Measurements from ENCODE around the gene B4GALNT4.
"Not testable (repeated sequence)": the region's sequence is repeated elsewhere in the genome, so short reads cannot be mapped to it uniquely, and the experiment has no call there.

B4GALNT4 gene

DNA sequence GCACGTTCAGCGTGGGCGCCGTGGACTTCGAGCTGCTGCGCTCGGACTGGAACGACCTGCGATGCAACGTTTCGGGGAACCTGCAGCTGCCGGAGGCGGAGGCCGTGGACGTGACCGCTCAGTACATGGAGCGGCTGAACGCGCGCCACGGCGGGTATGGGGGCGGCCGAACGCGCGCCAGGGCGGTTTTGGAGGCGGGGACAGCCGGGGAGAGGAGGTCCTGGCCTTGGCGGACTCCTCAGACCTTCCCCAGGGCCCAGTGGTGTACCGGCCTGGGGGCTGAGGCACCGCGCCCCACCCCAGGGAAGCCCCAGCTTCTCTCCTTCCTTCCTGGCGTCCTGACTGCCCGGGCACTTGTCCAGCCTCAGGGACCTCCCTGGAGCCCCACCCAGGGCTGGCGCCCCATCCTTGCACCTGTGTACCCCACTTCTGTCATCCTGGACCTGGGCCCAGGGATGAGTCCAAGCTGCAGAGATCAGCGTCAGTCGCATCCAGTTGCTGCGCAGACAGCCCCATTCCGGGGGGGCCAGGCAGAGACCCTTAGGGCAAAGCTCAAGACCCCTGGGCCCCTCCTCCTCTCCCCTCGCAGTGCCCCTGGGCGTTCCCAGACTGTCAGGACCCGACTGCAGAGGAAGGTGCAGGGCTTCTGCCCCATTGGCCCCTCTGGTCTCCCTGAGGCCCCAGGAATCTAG lies 8.0 kb downstream of the B4GALNT4 start:
- no peak for DNase-seq

DNA sequence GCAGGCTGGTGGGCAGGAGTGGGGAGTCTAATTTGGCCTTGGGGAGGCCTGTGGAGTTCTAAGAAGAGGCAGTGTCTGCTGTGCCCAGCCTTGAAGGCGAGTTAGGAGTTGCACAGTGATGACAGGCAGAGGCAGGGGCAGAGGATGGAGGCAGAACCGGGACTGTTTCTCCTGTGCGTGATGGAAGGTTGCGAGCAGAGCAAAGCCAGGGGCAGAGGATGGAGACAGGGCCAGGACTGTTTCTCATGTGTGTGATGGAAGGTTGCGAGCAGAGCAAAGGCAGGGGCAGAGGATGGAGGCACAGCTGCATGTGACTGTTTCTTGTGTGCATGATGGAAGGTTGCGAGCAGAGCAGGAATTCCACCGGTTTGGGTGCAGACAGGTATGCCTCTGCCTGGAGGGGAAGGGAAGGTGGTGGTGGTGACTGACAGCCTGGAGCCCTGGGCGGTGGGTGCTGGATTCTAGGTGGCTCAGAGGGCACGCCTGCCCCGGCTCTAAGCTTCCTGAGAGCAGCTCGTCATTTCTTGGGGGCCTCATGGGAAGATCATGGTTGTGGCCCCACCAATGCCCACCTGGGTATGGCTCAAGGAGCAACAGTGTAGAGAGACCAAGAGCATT lies 8.7 kb downstream of the B4GALNT4 start:
- no peak for DNase-seq

- DNase-seq: no peak
Observed at GRCh38 chr11:379205-380094, 10.2 kb downstream of the B4GALNT4 start.

GRCh38 chr11:380095-380480 lies 10.8 kb downstream of the B4GALNT4 start:
- DNase-seq: no peak

- DNase-seq: no peak
Observed at GRCh38 chr11:380491-380890, 11.2 kb downstream of the B4GALNT4 start.

- DNase-seq: no peak
Observed at GRCh38 chr11:380996-381395, 11.7 kb downstream of the B4GALNT4 start.

DNA sequence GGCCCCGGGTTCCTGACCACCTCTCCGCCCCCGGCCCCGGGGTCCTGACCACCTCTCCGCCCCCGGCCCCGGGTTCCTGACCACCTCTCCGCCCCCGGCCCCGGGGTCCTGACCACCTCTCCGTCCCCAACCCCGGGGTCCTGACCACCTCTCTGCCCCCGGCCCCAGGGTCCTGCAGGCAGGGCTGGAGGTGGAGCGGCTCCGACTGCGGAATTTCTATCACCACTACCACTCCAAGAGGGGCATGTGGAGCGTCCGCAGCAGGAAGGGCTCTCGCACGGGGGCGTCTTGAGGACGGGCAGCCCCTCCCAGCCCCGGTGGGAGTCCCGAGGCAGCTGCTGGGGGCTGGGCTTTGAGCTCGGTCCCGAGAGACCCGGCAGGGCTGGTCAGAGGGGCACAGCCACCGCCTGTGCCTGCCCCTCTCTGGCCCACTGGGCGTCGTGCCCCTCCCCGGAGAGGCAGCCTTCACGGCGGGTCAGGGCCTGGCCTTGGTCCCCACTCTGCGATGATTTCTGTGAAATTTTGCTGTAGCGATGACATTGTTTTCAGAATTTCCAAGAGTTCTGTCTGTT lies 12.3 kb downstream of the B4GALNT4 start:
- DNase-seq: no peak

DNA sequence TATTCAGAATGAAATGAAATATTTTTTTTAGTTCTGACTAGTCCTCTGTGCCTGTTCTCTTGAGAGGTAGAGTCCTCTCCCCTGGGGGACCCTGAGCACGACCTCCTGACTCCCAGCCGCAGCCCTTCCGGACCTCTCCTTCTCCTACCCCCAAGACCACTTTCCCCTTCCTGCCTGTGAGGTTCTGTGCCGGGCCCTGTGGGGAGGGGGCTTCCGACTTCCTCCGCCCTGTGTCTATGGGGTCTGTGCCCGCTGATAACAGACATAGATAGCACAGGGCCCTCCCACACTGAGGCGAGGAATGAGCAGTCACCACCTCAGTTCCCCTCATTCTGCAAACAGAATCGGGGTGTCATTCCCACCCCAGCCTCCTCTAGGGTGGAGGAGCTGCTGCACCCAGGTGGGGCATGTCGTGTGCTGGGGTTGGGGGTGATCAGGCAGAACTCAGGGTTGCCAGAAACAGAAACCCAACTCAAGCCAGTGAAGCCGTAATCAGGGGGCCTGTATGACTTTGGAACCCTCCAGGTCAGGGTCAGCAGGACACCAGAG lies 12.9 kb downstream of the B4GALNT4 start:
- DNase-seq: no peak

- no peak for DNase-seq
Observed at GRCh38 chr11:383431-383830, 14.1 kb downstream of the B4GALNT4 start.

DNA sequence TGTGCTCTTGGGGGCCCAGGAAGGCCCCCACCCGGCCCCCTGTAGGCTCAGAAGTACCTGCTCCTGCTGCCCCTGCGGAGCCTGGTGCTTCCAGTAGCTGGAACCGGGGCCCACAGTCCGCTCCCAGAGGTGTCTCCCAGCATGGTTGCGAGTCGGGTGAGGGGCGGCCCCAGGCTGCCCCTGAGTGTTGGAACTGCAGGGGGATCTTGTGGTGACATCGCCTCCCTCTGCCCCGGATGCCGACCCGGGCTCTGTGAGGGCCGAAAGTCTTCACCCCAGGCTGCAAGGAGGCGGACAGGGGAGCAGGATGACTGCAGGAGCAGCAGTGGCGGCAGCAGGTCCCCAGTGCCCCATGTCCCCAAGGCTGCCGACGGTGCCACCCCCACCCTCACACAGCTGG lies 15.2 kb downstream of the B4GALNT4 start:
- no peak for DNase-seq

- DNase-seq: no peak
Observed at GRCh38 chr11:385594-386351, 16.5 kb downstream of the B4GALNT4 start.

- DNase-seq: no peak
Observed at GRCh38 chr11:386483-386882, 17.2 kb downstream of the B4GALNT4 start.

DNA sequence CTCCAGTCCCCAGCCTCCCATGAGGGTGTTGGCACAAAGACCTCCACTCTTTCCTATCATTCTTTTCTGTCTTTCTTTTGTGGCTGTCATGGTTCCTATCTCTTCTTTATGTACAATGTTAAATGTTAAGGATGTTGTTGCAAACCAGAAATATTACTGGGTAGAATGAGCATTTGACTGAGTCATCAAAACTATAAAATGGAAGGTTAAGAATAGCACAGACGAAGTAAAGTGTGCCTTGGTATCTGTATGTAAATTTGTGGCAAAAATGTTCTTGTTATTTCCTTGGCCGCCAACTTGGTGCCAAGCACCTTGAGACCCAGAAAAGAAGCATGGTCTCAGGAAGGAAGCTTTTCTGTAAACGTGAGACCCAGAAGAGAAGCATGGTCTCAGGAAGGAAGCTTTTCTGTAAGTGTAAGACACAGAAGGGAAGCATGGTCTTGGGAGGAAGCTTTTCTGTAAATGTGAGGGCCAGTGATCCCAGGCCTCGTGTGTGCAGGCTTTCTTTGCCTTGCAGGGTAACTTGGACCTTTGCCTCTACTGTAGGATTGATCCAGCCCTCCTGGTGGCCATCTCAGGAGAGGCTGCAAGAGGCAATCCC lies 18.0 kb downstream of the B4GALNT4 start:
- DNase-seq: no peak

DNA sequence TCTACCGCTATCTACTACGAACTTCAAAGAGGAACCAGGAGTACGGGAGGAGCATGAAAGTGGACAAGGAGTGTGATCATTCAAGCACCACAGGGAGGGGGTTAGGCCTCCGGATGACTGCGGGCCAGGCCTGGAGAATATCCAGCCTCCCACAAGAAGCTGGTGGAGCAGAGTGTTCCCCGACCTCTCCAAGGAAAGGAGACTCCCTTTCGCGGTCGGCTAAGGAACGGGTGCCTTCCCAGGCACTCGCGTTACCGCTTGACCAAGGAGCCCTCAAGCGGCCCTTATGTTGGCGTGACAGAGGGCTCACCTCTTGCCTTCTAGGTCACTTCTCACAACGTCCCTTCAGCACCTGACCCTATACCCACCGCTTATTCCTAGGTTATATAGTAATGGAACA lies 20.1 kb downstream of the B4GALNT4 start:
- DNase-seq: not testable (repeated sequence)

DNA sequence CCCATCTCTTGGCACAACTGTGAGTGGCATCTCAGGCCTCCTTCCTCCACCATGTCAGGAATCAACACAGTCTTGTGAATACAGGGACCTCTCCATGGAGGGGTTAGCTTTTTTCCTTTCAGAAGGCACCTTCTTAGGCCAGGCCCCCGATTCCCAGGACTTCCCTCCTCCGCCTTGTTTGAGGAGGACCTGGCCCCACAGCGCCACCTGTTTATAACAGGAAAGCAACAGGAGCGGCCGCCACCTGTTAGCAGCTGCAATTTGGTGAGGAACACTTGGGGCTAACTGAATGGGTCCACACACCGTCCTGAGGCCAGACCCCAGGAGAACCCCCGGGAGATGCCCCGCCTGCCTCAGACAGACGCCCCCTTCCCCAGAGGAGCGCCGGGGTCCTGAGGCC lies 20.9 kb downstream of the B4GALNT4 start:
- DNase-seq: no peak

- DNase-seq: no peak
Observed at GRCh38 chr11:391117-392017, 22.1 kb downstream of the B4GALNT4 start.

GRCh38 chr11:392102-392777 lies 22.9 kb downstream of the B4GALNT4 start:
- no peak for DNase-seq

DNA sequence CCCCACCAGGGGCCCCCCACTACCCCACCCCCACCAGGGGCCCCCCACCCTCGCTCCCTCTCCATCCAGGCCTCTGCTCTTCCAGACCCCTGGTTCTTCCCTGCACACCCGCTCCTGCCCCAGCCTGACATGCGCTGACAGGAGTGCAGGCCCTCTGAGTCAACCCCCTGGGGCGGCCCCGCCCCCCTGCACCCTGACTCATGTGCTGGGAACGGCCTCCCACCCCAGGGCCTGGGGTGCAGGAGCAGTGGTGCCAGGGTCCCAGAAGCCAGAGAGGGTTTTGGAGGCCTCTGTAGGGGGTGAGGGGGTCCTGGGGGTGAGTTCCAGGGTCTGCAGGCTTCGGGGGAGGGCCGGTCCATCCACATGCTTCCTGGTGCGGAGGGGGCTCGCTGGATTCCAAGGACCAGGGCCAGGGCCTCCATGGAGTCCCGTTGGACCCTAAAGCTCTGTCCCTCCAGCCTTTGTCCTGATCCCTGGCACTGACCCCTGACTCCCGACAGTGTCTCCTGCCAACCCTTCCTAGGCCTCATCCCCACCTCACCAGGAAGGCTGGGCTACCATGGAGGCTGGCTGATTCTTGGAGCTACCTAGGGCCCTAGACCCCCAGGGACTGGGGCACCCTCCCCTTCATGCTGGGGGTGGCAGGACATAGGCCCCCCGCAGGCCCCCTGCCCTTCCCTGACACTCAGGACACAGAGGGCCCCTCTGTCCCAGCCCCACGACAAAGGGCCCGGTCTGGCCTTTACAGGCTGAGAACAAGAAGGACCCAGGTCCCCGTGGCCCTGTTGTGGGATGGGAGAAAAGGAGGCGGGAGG lies 24.1 kb downstream of the B4GALNT4 start:
- no peak for DNase-seq

All from activated CD4-positive, alpha-beta T cell treated with anti-CD3 and anti-CD28 coated beads, Interleukin-10, Interleukin-2, amounts not matched to agents 100 ng/mL and 50 ng/mL, durations not matched to agents 16 hours and 8 hours (primary cell).